Bronchial epithelial cell (primary cell): ENCODE measurements around the gene GSAP. TPM values are rescaled to one million over a fixed set of nuclear protein-coding genes. Genes with fewer than 3 reads are reported as not detected.

Experiments used
- DNase-seq: peaks from one replicate; pipeline ENCODE4 v3.0.0-alpha.2; 2010; ENCODE audit warnings: low read depth
- FAIRE-seq: peaks from 2 replicates; lab custom pipeline; 2011; peaks lifted over from hg19 to GRCh38; lab: Jason Lieb, UNC
- H3K27me3 ChIP-seq: 2 replicates; pipeline ENCODE4 v1.5.1; 2011; ENCODE audit warnings: low read length; ENCODE audit not compliant: control insufficient read depth, insufficient read depth
- H3K36me3 ChIP-seq: 2 replicates; pipeline ENCODE4 v1.5.1; 2011; ENCODE audit warnings: low read length; ENCODE audit not compliant: control insufficient read depth, insufficient read depth
- H3K4me3 ChIP-seq: 2 replicates; pipeline ENCODE4 v1.5.1; 2011; ENCODE audit warnings: mild to moderate bottlenecking, low read depth, low read length, control low read depth
- CTCF ChIP-seq: IDR thresholded peaks from 2 replicates; pipeline ENCODE4 v1.5.1; 2011; ENCODE audit warnings: mild to moderate bottlenecking, moderate library complexity, low read length, control low read depth, inconsistent platforms; ENCODE audit not compliant: insufficient read depth, severe bottlenecking
- total RNA-seq: library from RNA; depleted of rRNA; stranded (reverse); fragments of >200 nt; gene quantifications from 2 replicates; pipeline ENCODE4 v1.2.1, GENCODE V29; 2014

GSAP gene
- total RNA-seq, 1 donor from 2014 or later = 10.3 TPM

- DNase-seq = no peak
- no peak for FAIRE-seq
- no peaks in the 10 kb centered on the region for H3K36me3 ChIP-seq
- H3K27me3 ChIP-seq = no peaks in the 10 kb centered on the region
- TF ChIP-seq CTCF = no peak
- no peak overlapping the region for H3K4me3 ChIP-seq
Measured at GRCh38 chr7:77306231-77307067, 109.7 kb downstream of the GSAP start.

GRCh38 chr7:77295549-77295948 is 120.6 kb downstream of the GSAP start:
- H3K27me3 ChIP-seq = no peaks in the 10 kb centered on the region
- FAIRE-seq (no peak), DNase-seq (no peak)
- peaks cover 3% of the 10 kb centered on the region for H3K36me3 ChIP-seq
- no peak overlapping the region for H3K4me3 ChIP-seq
- TF ChIP-seq CTCF = no peak

GRCh38 chr7:77293046-77293445 is 123.1 kb downstream of the GSAP start:
- no peak for FAIRE-seq
- no peak for TF ChIP-seq CTCF
- H3K36me3 ChIP-seq = peaks cover 3% of the 10 kb centered on the region
- H3K4me3 ChIP-seq = no peak overlapping the region
- no peak for DNase-seq
- no peaks in the 10 kb centered on the region for H3K27me3 ChIP-seq

GRCh38 chr7:77290425-77290824 is 125.7 kb downstream of the GSAP start:
- FAIRE-seq (no peak), DNase-seq (no peak)
- peaks cover 3% of the 10 kb centered on the region for H3K36me3 ChIP-seq

GRCh38 chr7:77289387-77289786 is 126.8 kb downstream of the GSAP start:
- Histone ChIP-seq H3K4me3 (no peak overlapping the region), H3K27me3 (no peaks in the 10 kb centered on the region), H3K36me3 (peaks cover 3% of the 10 kb centered on the region)
- no peak for TF ChIP-seq CTCF
- FAIRE-seq (no peak), DNase-seq (no peak)

More at GRCh38 chr7:77290425-77290824, 125.7 kb downstream of the GSAP start:
- TF ChIP-seq CTCF = no peak
- Histone ChIP-seq H3K4me3 (no peak overlapping the region), H3K27me3 (no peaks in the 10 kb centered on the region)
